HepG2 (cell line): ENCODE results near the gene TMTC2. TPM values are rescaled to one million over a fixed set of nuclear protein-coding genes. Genes with fewer than 3 reads are reported as not detected.

Experiments
- ATAC-seq: fragments of 200-7000 bp; cut with Tn5 transposase; 3 replicates; pipeline ENCODE4 v1.9.1; 2020; ENCODE audit warnings: mild to moderate bottlenecking, moderate library complexity
- BruUV-seq: library from RNA; stranded (reverse); fragments of 400-500 nt; replicated peaks from 2 replicates; lab custom pipeline; 2021; lab: Mats Ljungman, UMichigan
- CTCF ChIA-PET: fragments of 300-600 bp; formaldehyde crosslinking; extraction: SDS; loops from one replicate; lab custom pipeline; 2021; ENCODE audit warnings: low total read pairs, inconsistent platforms, low intra/inter-chr PET ratio; lab: Yijun Ruan, JAX
- POLR2A ChIA-PET: fragments of 350-600 bp; sonication (Branson Sonifier 250); formaldehyde crosslinking; loops from one replicate; lab custom pipeline; 2020; ENCODE audit warnings: antibody characterized with exemption, inconsistent platforms; lab: Yijun Ruan, JAX
- DNase-seq: peaks from one replicate; pipeline ENCODE4 v3.0.0-alpha.2; 2015; ENCODE audit warnings: low spot score
- FAIRE-seq: peaks from 3 replicates; lab custom pipeline; 2011; peaks lifted over from hg19 to GRCh38; lab: Jason Lieb, UNC
- H2AFZ ChIP-seq: one replicate; pipeline ENCODE4 v1.6.1; 2011; ENCODE audit warnings: low read length, inconsistent platforms
- H3K27ac ChIP-seq: fragments of 300-600 bp; 3 replicates; pipeline ENCODE4 v1.8.0; 2011; ENCODE audit warnings: mixed run types, mild to moderate bottlenecking, mixed read lengths, low read length, inconsistent platforms; ENCODE audit not compliant: insufficient read depth; ENCODE audit errors: extremely low read length
- H3K27me3 ChIP-seq, 2 experiments: fragments of 200-600 bp in 1 of 2; 2 replicates in 1 of 2; 3 replicates in 1 of 2; pipeline versions ENCODE4 v1.6.0 to v1.8.0; 2011; ENCODE audit warnings: low read length in 2 of 2, mild to moderate bottlenecking in 2 of 2, moderate library complexity in 2 of 2, inconsistent platforms in 1 of 2; ENCODE audit not compliant: insufficient read depth in 2 of 2, control insufficient read depth in 1 of 2
- H3K36me3 ChIP-seq, 2 experiments: fragments of 200-600 bp in 1 of 2; replicated peaks in 1 of 2; 2 replicates in 1 of 2; 3 replicates in 1 of 2; pipeline versions ENCODE4 v1.5.1 to v1.8.0; 2011; ENCODE audit warnings: low read length in 2 of 2, inconsistent platforms in 1 of 2; ENCODE audit not compliant: insufficient read depth in 2 of 2, control insufficient read depth in 1 of 2
- H3K4me1 ChIP-seq: 2 replicates; pipeline ENCODE4 v1.5.1; 2012; ENCODE audit warnings: low read length, inconsistent platforms; ENCODE audit not compliant: insufficient read depth
- H3K4me2 ChIP-seq: 2 replicates; pipeline ENCODE4 v1.6.0; 2011; ENCODE audit warnings: low read depth, low read length, inconsistent platforms
- H3K4me3 ChIP-seq, 3 experiments: fragments of 200-600 bp in 1 of 3; sonication (generic), shearing (Covaris generic) in 1 of 3; replicated peaks in 1 of 3; 2 replicates each; pipeline ENCODE4 v1.5.1; 2011 to 2016; ENCODE audit warnings: low read length in 3 of 3, inconsistent platforms in 2 of 3, low read depth in 2 of 3, mild to moderate bottlenecking in 2 of 3, control low read depth in 1 of 3, mixed read lengths in 1 of 3; ENCODE audit not compliant: insufficient read depth in 1 of 3
- H3K79me2 ChIP-seq: one replicate; pipeline ENCODE4 v1.6.1; 2011; ENCODE audit warnings: low read length, inconsistent platforms; ENCODE audit not compliant: insufficient read depth
- H3K9ac ChIP-seq: 2 replicates; pipeline ENCODE4 v1.6.0; 2011; ENCODE audit warnings: mild to moderate bottlenecking, low read depth, low read length, inconsistent platforms; ENCODE audit not compliant: insufficient read depth
- H3K9me3 ChIP-seq: 2 replicates; pipeline ENCODE4 v1.5.1; 2012; ENCODE audit warnings: mild to moderate bottlenecking, low read length
- H4K20me1 ChIP-seq: 2 replicates; pipeline ENCODE4 v1.6.0; 2011; ENCODE audit warnings: inconsistent platforms, mild to moderate bottlenecking, low read length, moderate library complexity; ENCODE audit not compliant: insufficient read depth
- DDIT3 ChIP-seq: sonication (generic); formaldehyde crosslinking; IDR thresholded peaks from 2 replicates; pipeline ENCODE4 v1.4.0; 2020; ENCODE audit warnings: mild to moderate bottlenecking, missing genetic modification reagents
- FOXM1 ChIP-seq: sonication (generic); formaldehyde crosslinking; IDR thresholded peaks from 2 replicates; pipeline ENCODE4 v1.5.0; 2020; ENCODE audit warnings: missing genetic modification reagents
- FUBP1 ChIP-seq: sonication (generic); formaldehyde crosslinking; IDR thresholded peaks from 2 replicates; pipeline ENCODE4 v1.5.1; 2020; ENCODE audit warnings: missing genetic modification reagents, mild to moderate bottlenecking, borderline replicate concordance
- GMEB1 ChIP-seq: sonication (generic); formaldehyde crosslinking; IDR thresholded peaks from 2 replicates; pipeline ENCODE4 v1.5.1; 2020; ENCODE audit warnings: missing genetic modification reagents, mild to moderate bottlenecking, borderline replicate concordance
- GRHL1 ChIP-seq: sonication (generic); formaldehyde crosslinking; conservative IDR thresholded peaks from 2 replicates; pipeline ENCODE4 v1.8.0; 2022; ENCODE audit warnings: missing genetic modification reagents
- KLF13 ChIP-seq: sonication (generic); formaldehyde crosslinking; IDR thresholded peaks from 2 replicates; pipeline ENCODE4 v1.4.0; 2020; ENCODE audit warnings: mild to moderate bottlenecking, missing genetic modification reagents
- MIXL1 ChIP-seq: IDR thresholded peaks from 2 replicates; pipeline ENCODE4 v1.6.1; 2016
- REPIN1 ChIP-seq: sonication (generic); formaldehyde crosslinking; IDR thresholded peaks from 2 replicates; pipeline ENCODE4 v1.8.0; 2022; ENCODE audit warnings: missing genetic modification reagents, low read depth, mild to moderate bottlenecking, borderline replicate concordance
- THAP11 ChIP-seq: IDR thresholded peaks from 2 replicates; pipeline ENCODE4 v1.6.1; 2016; ENCODE audit warnings: missing biosample characterization, missing genetic modification reagents
- THRA ChIP-seq: sonication (generic); formaldehyde crosslinking; IDR thresholded peaks from 2 replicates; pipeline ENCODE4 v1.4.0; 2020; ENCODE audit warnings: missing genetic modification reagents, borderline replicate concordance
- ZBTB7A ChIP-seq: sonication (generic); formaldehyde crosslinking; IDR thresholded peaks from 2 replicates; pipeline ENCODE4 v1.8.0; 2022; ENCODE audit warnings: mild to moderate bottlenecking, missing genetic modification reagents
- ZFP36L1 ChIP-seq: sonication (generic); formaldehyde crosslinking; IDR thresholded peaks from 2 replicates; pipeline ENCODE4 v1.8.0; 2022; ENCODE audit warnings: mild to moderate bottlenecking, missing genetic modification reagents, moderate library complexity
- ZNF275 ChIP-seq: sonication (generic); formaldehyde crosslinking; IDR thresholded peaks from 2 replicates; pipeline ENCODE4 v1.8.0; 2022; ENCODE audit warnings: missing genetic modification reagents, mild to moderate bottlenecking, inconsistent platforms, borderline replicate concordance
- ZNF788 ChIP-seq: sonication (generic); formaldehyde crosslinking; IDR thresholded peaks from 2 replicates; pipeline ENCODE4 v1.5.0; 2020; ENCODE audit warnings: mild to moderate bottlenecking, missing genetic modification reagents, borderline replicate concordance
- ZNF83 ChIP-seq: sonication (generic); formaldehyde crosslinking; IDR thresholded peaks from 2 replicates; pipeline ENCODE4 v1.4.0; 2020; ENCODE audit warnings: missing genetic modification reagents, mild to moderate bottlenecking, borderline replicate concordance
- ZSCAN25 ChIP-seq: sonication (generic); formaldehyde crosslinking; IDR thresholded peaks from 2 replicates; pipeline ENCODE4 v1.8.0; 2022; ENCODE audit warnings: mild to moderate bottlenecking, missing genetic modification reagents
- WGBS: methylation state at CpG from one replicate; pipeline ENCODE4 v1.1.6; 2017; ENCODE audit warnings: low lambda C conversion rate; 5-methylcytosine and 5-hydroxymethylcytosine counted together
- in situ Hi-C: cut with HindIII; loops from 2 replicates; pipeline ENCODE4 v1.10.0; 2017; ENCODE audit warnings: low pct_unique_long_range_greater_than_20kb; ENCODE audit not compliant: extremely low pct_ligation_motif_present
- intact Hi-C: fragments of 100-400 bp; cut with micrococcal nuclease; formaldehyde crosslinking; loops from one replicate; pipeline ENCODE4 v1.10.0; 2022; ENCODE audit not compliant: unreplicated experiment
- polyA plus RNA-seq, 8 experiments: library from polyadenylated mRNA; depleted of rRNA in 3 of 8; stranded (reverse) in 7 of 8; unstranded in 1 of 8; fragments of >200 nt; fragmentation: Illumina TruSeq in 4 of 8; extraction: Trizol in 4 of 8; gene quantifications; 2 replicates each; pipeline versions ENCODE4 v1.2.1 to v1.2.3, GENCODE V29; 2011 to 2016; ENCODE audit warnings: low read depth in 4 of 8, missing spikeins in 1 of 8, mixed read lengths in 1 of 8; ENCODE audit not compliant: insufficient read depth in 1 of 8
- total RNA-seq, 5 experiments: library from RNA; depleted of rRNA; stranded (reverse); fragments of >200 nt; fragmentation: Illumina TruSeq; extraction: Trizol; gene quantifications; 2 replicates each; pipeline ENCODE4 v1.2.3, GENCODE V29; 2016; ENCODE audit warnings: low read depth in 1 of 5

Gene TMTC2
- total and polyA plus RNA-seq, 2 of the 13 experiments (the other 11 are each of a cell fraction or from before 2014, with no cell fraction given), result 0.55 to 0.63 TPM

GRCh38 chr12:82723093-82723492 is 36.4 kb downstream of the TMTC2 start:
- H3K4me1 ChIP-seq, result no peaks in the 10 kb centered on the region
- no peak for ATAC-seq
- POLR2A ChIA-PET, result no interaction called here
- BruUV-seq, result no TSS peak
- intact Hi-C loops, result no loop called here
- H3K9me3 ChIP-seq, result no peaks in the 10 kb centered on the region
- no peaks in the 10 kb centered on the region for H3K79me2 ChIP-seq
- no peak for DNase-seq
- H4K20me1 ChIP-seq, result no peaks in the 10 kb centered on the region
- no peak overlapping the region for H3K4me2 ChIP-seq
- no peak overlapping the region for H3K9ac ChIP-seq
- H3K27me3 ChIP-seq, result no peaks in the 10 kb centered on the region
- CTCF ChIA-PET, result no interaction called here
- 14% methylated on average over 4 of the region's 4 CpGs for WGBS
- no peak for FAIRE-seq
- no peak for TF ChIP-seq MIXL1 (CRISPR knock-in tag)
- no peak for TF ChIP-seq THRA (CRISPR knock-in tag)
- TF ChIP-seq KLF13 (CRISPR knock-in tag), result no peak
- TF ChIP-seq FOXM1 (CRISPR knock-in tag), result no peak
- no peak for TF ChIP-seq ZBTB7A
- TF ChIP-seq ZSCAN25 (CRISPR knock-in tag), result no peak
- no peak for TF ChIP-seq DDIT3 (CRISPR knock-in tag)
- TF ChIP-seq ZNF83, result no peak
- TF ChIP-seq REPIN1 (CRISPR knock-in tag), result no peak
- no peak for TF ChIP-seq GMEB1
- TF ChIP-seq FUBP1 (CRISPR knock-in tag), result no peak
- no peak for TF ChIP-seq ZFP36L1 (CRISPR knock-in tag)
- TF ChIP-seq GRHL1 (CRISPR knock-in tag), result no peak
- no peak for TF ChIP-seq ZNF275 (CRISPR knock-in tag)
- no peak for TF ChIP-seq THAP11 (CRISPR knock-in tag)
- TF ChIP-seq ZNF788 (CRISPR knock-in tag), result no peak
- no peak overlapping the region for H3K27ac ChIP-seq
- no peak overlapping the region for H2AFZ ChIP-seq
- in situ Hi-C loops, result no loop called here
- H3K4me3 ChIP-seq, result no peak overlapping the region
- no peaks in the 10 kb centered on the region for H3K36me3 ChIP-seq
